Large intestine (tissue), 12 donors: Measurements from ENCODE around the gene PBOV1. TPM values are rescaled to one million over a fixed set of nuclear protein-coding genes. Genes with fewer than 3 reads are reported as not detected.

Experiments used
- DNase-seq, 2 donors: peaks; one replicate each; pipeline versions ENCODE4 v3.0.0 to v3.0.0-alpha.2; 2013
- H3K27ac ChIP-seq: one replicate; pipeline ENCODE4 v1.5.1; 2013; ENCODE audit warnings: low read length
- H3K27me3 ChIP-seq: 2 replicates; pipeline ENCODE4 v1.6.1; 2013; ENCODE audit warnings: low read length; ENCODE audit not compliant: control insufficient read depth, insufficient read depth
- H3K36me3 ChIP-seq: 2 replicates; pipeline ENCODE4 v1.6.1; 2013; ENCODE audit warnings: low read length; ENCODE audit not compliant: control insufficient read depth, insufficient read depth
- H3K4me1 ChIP-seq: one replicate; pipeline ENCODE4 v1.6.1; 2013; ENCODE audit warnings: low read length; ENCODE audit not compliant: control insufficient read depth, insufficient read depth
- H3K4me3 ChIP-seq: one replicate; pipeline ENCODE4 v1.5.1; 2013; ENCODE audit warnings: low read length
- H3K9me3 ChIP-seq: one replicate; pipeline ENCODE4 v1.6.1; 2013; ENCODE audit warnings: mild to moderate bottlenecking, low read depth, low read length, moderate library complexity; ENCODE audit not compliant: control insufficient read depth
- WGBS: methylation state at CpG from one replicate; pipeline ENCODE4 v1.1.5; 2013; ENCODE audit warnings: low lambda C conversion rate; ENCODE audit not compliant: insufficient coverage; 5-methylcytosine and 5-hydroxymethylcytosine counted together
- long read RNA-seq, 11 donors: transcript quantifications; one replicate each; lab custom pipeline, GENCODE V29; 2026
- polyA plus RNA-seq: library from polyadenylated mRNA; unstranded; fragments of 120-200 nt; gene quantifications from one replicate; pipeline ENCODE4 v1.2.1, GENCODE V29; 2013

The PBOV1 gene
- not detected for polyA plus RNA-seq
- long read RNA-seq, donor 1 = 0 reads
- long read RNA-seq, donor 2 = 0 reads
- long read RNA-seq, donor 3, partial matches to known transcripts = 0 of 1 reads
- long read RNA-seq, donor 3, other reads (novel, unspliced or antisense) = 0 of 1 reads
- long read RNA-seq, donor 4 = 0 reads
- long read RNA-seq, donor 5 = 0 reads
- long read RNA-seq, donor 6 = 0 reads
- long read RNA-seq, donor 7 = 0 reads
- long read RNA-seq, donor 8 = 0 reads
- long read RNA-seq, donor 9 = 0 reads
- long read RNA-seq, donor 10 = 0 reads
- long read RNA-seq, donor 11 = 0 reads

DNA sequence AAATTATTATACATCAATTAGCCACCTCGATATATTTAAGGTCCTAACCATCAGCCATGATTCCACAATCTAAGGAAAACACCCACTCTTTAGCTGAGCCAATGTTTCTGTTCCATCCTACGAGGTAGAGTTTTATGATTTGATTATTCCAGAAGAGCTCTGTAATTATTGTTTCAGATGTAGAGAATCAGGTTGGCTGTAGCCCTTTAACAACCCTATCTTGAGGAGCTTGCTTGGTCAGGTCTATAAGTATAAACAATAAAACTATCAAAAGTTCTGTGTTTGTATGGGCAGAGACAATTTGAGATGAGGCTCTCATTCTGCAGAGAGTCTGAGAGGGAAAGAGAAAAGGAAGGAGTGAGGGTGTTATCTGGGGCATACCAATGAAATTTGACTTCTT lies at the start of gene PBOV1:
TSS of gene PBOV1 (minus strand) at position 43 of the 400 bp plus-strand sequence. CDS start 96 bp downstream, outside the sequence.
- WGBS = 80% methylated on average over 1 of the region's 2 CpGs
- no peak for DNase-seq
- H3K4me3 ChIP-seq = no peak within 1 kb of the TSS
- H3K36me3 ChIP-seq = no peaks in the 10 kb centered on the region
- no peaks in the 10 kb centered on the region for H3K27me3 ChIP-seq
- H3K27ac ChIP-seq = no peak within 1 kb of the TSS
- H3K9me3 ChIP-seq = no peaks in the 10 kb centered on the region
- H3K4me1 ChIP-seq = no peaks in the 10 kb centered on the region

DNA sequence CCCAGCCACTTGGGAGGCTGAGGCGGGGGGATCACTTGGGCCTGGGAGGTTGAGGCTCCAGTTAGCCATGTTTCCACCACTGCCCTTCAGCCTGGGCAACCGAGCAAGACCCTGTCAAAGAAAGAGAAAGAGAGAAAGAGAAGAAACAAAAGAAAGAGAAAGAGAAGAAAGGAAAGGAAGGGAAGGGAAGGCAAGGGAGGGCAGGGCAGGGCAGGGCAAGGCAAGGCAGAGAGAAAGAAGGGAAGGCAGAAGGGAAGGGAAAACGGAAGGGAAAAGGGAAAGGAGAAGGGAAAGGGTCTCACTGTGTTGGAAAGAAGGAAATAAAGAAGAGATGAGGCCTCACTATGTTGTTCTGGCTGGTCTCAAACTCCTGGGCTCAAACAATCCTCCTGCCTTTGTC lies 47.8 kb upstream of the PBOV1 start:
- DNase-seq = no peak
- Histone ChIP-seq H3K4me1 (peaks cover 4% of the 10 kb centered on the region), H3K36me3 (peaks cover 6% of the 10 kb centered on the region), H3K9me3 (no peaks in the 10 kb centered on the region), H3K4me3 (no peak overlapping the region), H3K27ac (no peak overlapping the region), H3K27me3 (no peaks in the 10 kb centered on the region)
- WGBS = 100% methylated on average over 1 of the region's 3 CpGs

GRCh38 chr6:138264372-138264880 lies 46.1 kb upstream of the PBOV1 start:
- Histone ChIP-seq H3K4me3 (no peak overlapping the region), H3K36me3 (peaks cover 6% of the 10 kb centered on the region), H3K4me1 (peaks cover 4% of the 10 kb centered on the region), H3K27ac (no peak overlapping the region), H3K27me3 (no peaks in the 10 kb centered on the region), H3K9me3 (no peaks in the 10 kb centered on the region)
- no peak for DNase-seq

GRCh38 chr6:138263963-138264362 lies 45.7 kb upstream of the PBOV1 start:
- H3K9me3 ChIP-seq = no peaks in the 10 kb centered on the region
- peaks cover 3% of the 10 kb centered on the region for H3K4me1 ChIP-seq
- H3K4me3 ChIP-seq = no peak overlapping the region
- no CpG with 5 or more reads among the region's 4 CpGs for WGBS
- H3K27ac ChIP-seq = no peak overlapping the region
- peaks cover 6% of the 10 kb centered on the region for H3K36me3 ChIP-seq
- H3K27me3 ChIP-seq = no peaks in the 10 kb centered on the region
- DNase-seq = no peak

- no peak for DNase-seq
- Histone ChIP-seq H3K4me3 (no peak overlapping the region), H3K36me3 (peaks cover 6% of the 10 kb centered on the region), H3K27ac (no peak overlapping the region), H3K27me3 (no peaks in the 10 kb centered on the region), H3K4me1 (no peaks in the 10 kb centered on the region), H3K9me3 (no peaks in the 10 kb centered on the region)
- 80% methylated on average over 1 of the region's 2 CpGs for WGBS
Measured at GRCh38 chr6:138261116-138261780, 43.0 kb upstream of the PBOV1 start.

DNA sequence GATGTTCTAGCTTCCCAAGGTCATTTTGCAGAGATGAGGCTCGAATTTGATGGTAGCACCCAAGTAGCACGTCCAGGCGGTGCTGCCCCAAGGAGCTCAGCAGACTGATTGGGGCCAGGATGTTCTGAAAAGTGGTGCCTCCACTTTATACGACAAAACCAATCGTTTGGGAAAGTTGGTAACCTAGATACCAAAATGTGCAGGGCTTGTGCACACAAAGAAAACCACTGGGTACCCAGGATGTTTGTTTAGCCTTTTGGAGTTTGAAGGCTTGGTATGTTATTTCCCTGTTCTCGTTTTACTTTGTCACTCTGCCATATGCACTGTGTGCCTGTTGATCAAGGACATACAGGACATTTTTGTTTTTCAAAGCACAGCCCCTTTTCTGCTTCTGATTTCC lies 40.7 kb upstream of the PBOV1 start:
- Histone ChIP-seq H3K27ac (no peak overlapping the region), H3K4me3 (no peak overlapping the region), H3K36me3 (peaks cover 6% of the 10 kb centered on the region), H3K9me3 (no peaks in the 10 kb centered on the region), H3K4me1 (no peaks in the 10 kb centered on the region), H3K27me3 (no peaks in the 10 kb centered on the region)
- WGBS = 20% methylated on average over 1 of the region's 6 CpGs
- DNase-seq = no peak

DNA sequence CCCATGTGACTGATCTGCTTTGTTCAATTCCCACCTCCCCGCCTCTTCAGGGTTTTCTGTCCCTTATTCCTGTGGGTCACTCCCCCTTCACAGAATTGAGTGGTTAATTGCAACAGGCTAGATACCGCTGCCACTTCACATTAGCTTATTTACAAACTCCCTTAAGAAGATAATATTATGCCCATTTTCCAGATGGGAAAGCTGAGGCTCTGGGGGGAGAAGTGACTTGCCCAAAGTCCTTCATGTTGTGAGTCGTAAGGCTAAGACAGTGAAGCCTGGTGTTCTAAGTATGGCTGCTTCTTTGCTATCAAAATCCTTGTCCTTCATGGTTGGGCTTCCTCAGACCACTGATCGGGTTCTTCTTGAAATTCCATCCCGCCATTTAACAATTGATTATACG lies 39.9 kb upstream of the PBOV1 start:
- DNase-seq = no peak
- Histone ChIP-seq H3K27ac (no peak overlapping the region), H3K27me3 (no peaks in the 10 kb centered on the region), H3K36me3 (peaks cover 3% of the 10 kb centered on the region), H3K9me3 (no peaks in the 10 kb centered on the region), H3K4me1 (no peaks in the 10 kb centered on the region), H3K4me3 (no peak overlapping the region)
- WGBS = 100% methylated on average over 2 of the region's 6 CpGs

- DNase-seq = no peak
- WGBS = no CpG with 5 or more reads among the region's 1 CpG
- no peak overlapping the region for H3K27ac ChIP-seq
- no peaks in the 10 kb centered on the region for H3K27me3 ChIP-seq
- no peaks in the 10 kb centered on the region for H3K4me1 ChIP-seq
- no peaks in the 10 kb centered on the region for H3K9me3 ChIP-seq
- H3K36me3 ChIP-seq = no peaks in the 10 kb centered on the region
- H3K4me3 ChIP-seq = no peak overlapping the region
Measured at GRCh38 chr6:138257638-138258040, 39.3 kb upstream of the PBOV1 start.

DNA sequence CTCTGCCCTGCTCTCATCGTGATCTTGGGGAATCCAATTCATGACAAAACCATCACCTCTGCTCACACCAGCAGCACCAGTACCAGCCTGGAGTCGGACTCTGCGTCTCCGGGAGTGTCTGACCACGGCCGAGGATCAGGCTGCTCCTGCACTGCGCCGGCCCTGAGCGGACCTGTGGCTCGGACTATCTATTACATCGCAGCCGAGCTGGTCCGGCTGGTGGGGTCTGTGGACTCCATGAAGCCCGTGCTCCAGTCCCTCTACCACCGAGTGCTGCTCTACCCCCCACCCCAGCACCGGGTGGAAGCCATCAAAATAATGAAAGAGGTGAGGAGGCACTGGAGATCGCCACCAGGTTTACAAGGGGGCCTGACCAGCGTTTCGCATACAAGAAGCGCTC lies 37.2 kb upstream of the PBOV1 start:
- DNase-seq = no peak
- whole genome bisulfite sequencing = 100% methylated on average over 1 of the region's 20 CpGs

GRCh38 chr6:138253731-138254130 lies 35.4 kb upstream of the PBOV1 start:
- WGBS = 100% methylated on average over 5 of the region's 11 CpGs
- DNase-seq = no peak
- Histone ChIP-seq H3K27me3 (no peaks in the 10 kb centered on the region), H3K4me3 (no peak overlapping the region), H3K36me3 (no peaks in the 10 kb centered on the region), H3K9me3 (no peaks in the 10 kb centered on the region), H3K27ac (no peak overlapping the region), H3K4me1 (no peaks in the 10 kb centered on the region)

More for the DNA sequence above, 37.2 kb upstream of the PBOV1 start:
- Histone ChIP-seq H3K27me3 (no peaks in the 10 kb centered on the region), H3K9me3 (no peaks in the 10 kb centered on the region), H3K4me1 (no peaks in the 10 kb centered on the region), H3K4me3 (no peak overlapping the region), H3K27ac (no peak overlapping the region), H3K36me3 (no peaks in the 10 kb centered on the region)
